Adrenal gland (tissue), 5 donors: ENCODE measurements around the gene LAMA4.

Experiments used
- CTCF ChIP-seq, 6 experiments: fragments of 450-650 bp in 4 of 6; fragments of 200-600 bp in 2 of 6; sonication (generic) in 1 of 6; IDR thresholded peaks; 1 replicate in 5 of 6; 2 replicates in 1 of 6; pipeline versions ENCODE4 v1.5.1 to v1.8.0; 2016 to 2021; ENCODE audit warnings: antibody characterized with exemption in 6 of 6, mild to moderate bottlenecking in 2 of 6, moderate library complexity in 1 of 6
- POLR2A ChIP-seq, 2 donors: fragments of 450-650 bp; IDR thresholded peaks; one replicate each; pipeline ENCODE4 v1.6.1; 2017; ENCODE audit warnings: antibody characterized with exemption in 2 of 2, mild to moderate bottlenecking in 2 of 2, moderate library complexity in 1 of 2
- donor health status: DM: no; HTN: no; CAD: no.

- no peak for TF ChIP-seq CTCF (IDR thresholded peaks at IDR 0.05)
- TF ChIP-seq POLR2A (IDR thresholded peaks at IDR 0.05) = no peak
These were observed 20.4 kb upstream of the LAMA4 start for GRCh38 chr6:112274774-112275173.
